ENCODE data around the gene MUC3A.

GRCh38 chr7:100959894-100960293, 10.6 kb downstream of the MUC3A start:
- no peak for TF ChIP-seq CTCF (IDR thresholded peaks at IDR 0.05; ENCODE audit: low read depth, low read length, missing input control)
- TF ChIP-seq TAF1 (conservative IDR thresholded peaks at IDR 0.05) = no peak
- no peak for TF ChIP-seq MAX (IDR thresholded peaks at IDR 0.05)
- TF ChIP-seq ATF3 (IDR thresholded peaks at IDR 0.05) = no peak
- TF ChIP-seq RAD21 (IDR thresholded peaks at IDR 0.05) = no peak
- no peak for TF ChIP-seq FOXA2 (IDR thresholded peaks at IDR 0.05)
- no peak for TF ChIP-seq HNF4G (IDR thresholded peaks at IDR 0.05)
- no peak for TF ChIP-seq RXRA (IDR thresholded peaks at IDR 0.05)
- TF ChIP-seq SP1 (IDR thresholded peaks at IDR 0.05) = no peak
- no peak for TF ChIP-seq FOXA1 (IDR thresholded peaks at IDR 0.05)
